ENCODE results near the gene GAS5.

The GAS5 gene

DNA sequence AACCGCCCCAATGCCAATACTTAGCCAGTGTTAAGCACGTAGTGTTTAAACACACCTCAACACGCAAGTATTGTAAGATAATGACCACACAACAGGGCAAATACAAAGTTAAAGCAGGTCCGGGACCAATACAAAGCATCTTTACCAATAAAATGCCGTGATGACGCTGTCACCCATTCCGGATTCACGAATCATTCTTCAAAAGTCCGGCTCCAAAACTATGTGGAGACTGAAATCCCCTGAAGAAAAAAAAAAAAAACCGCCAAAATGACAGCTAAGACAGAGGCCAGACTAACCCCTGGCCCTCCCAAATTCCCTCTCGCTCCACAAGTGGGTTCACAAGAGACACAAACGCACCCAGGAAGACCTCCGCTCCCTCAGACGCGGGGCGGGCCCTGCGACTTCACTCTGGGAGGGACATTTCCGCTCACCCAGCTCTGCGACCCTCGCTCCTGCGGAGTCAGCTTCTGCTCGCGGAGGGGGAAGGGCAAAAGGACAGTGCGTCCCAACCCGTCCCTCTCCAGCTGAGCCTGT lies 43.9 kb downstream of the GAS5 start:
- no peak for DNase-seq

DNA sequence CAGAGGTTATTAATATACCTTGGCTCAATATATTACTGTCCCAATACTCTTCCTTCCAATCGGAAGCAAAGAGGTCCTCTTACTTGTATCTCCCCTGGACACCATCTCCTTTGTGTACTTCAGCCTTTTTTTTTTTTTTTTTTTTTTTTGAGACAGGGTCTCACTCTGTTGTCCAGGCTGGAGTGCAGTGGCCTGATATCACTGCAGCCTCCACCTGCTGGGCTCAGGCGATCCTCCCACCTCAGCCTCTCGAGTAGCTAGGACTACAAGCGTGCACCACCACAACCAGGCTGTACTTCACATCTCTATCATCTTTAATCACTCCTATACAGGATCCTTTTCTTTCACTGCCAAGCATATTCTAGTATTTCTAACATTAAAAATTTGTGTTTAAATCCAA lies 46.1 kb downstream of the GAS5 start:
- no peak for DNase-seq

DNA sequence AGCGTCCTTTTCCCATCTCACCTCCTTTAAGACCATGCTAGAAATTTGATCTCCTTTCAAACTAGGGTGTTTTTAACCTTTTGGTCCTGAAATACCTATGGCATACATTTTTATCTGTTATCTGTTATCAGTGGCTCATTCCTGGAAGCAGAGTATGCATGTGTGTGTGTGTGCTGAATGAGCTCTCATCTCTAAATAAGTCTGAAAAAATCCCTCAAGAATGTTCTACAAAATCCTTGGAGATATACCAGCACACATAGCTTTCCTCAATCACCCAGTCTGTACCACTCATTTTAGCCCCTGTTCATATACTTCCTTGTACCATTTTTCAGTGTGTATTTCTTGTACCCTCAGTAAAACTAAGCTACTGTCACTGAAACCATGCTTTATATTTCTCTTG lies 49.3 kb downstream of the GAS5 start:
- DNase-seq = no peak

Measured in NCI-H446 (cell line).